Ovary (tissue), 9 donors: Measurements from ENCODE around the gene GHR. TPM values are rescaled to one million over a fixed set of nuclear protein-coding genes. Genes with fewer than 3 reads are reported as not detected.

Experiments
- DNase-seq, 5 donors: peaks; one replicate each; pipeline ENCODE4 v3.0.0-alpha.2; 2019 to 2020
- H3K27ac ChIP-seq, 2 donors: fragments of 200-600 bp; one replicate each; pipeline versions ENCODE4 v1.5.1 to v1.8.0; 2019 to 2022
- H3K27me3 ChIP-seq: fragments of 200-600 bp; one replicate; pipeline ENCODE4 v1.8.0; 2022
- H3K36me3 ChIP-seq: fragments of 200-600 bp; sonication (generic); one replicate; pipeline ENCODE4 v1.5.1; 2019
- H3K4me1 ChIP-seq: one replicate; pipeline ENCODE4 v1.8.1; 2013; ENCODE audit warnings: mild to moderate bottlenecking, moderate library complexity; ENCODE audit not compliant: insufficient read depth
- H3K4me3 ChIP-seq: fragments of 200-600 bp; sonication (generic); one replicate; pipeline ENCODE4 v1.5.1; 2017
- H3K9me3 ChIP-seq, 2 donors: fragments of 200-600 bp in 1 of 2; sonication (generic) in 1 of 2; one replicate each; pipeline versions ENCODE4 v1.5.1 to v1.8.1; 2013 to 2019; ENCODE audit warnings: mild to moderate bottlenecking in 1 of 2, moderate library complexity in 1 of 2
- EP300 ChIP-seq: sonication (generic); formaldehyde crosslinking; IDR thresholded peaks from one replicate; pipeline ENCODE4 v1.6.1; 2017; ENCODE audit warnings: antibody characterized with exemption
- POLR2A ChIP-seq: fragments of 450-650 bp; IDR thresholded peaks from one replicate; pipeline ENCODE4 v1.6.1; 2017; ENCODE audit warnings: antibody characterized with exemption, mild to moderate bottlenecking, moderate library complexity
- WGBS, 3 donors: extraction: QIAGEN DNeasy Blood & Tissue Kit in 1 of 3; methylation state at CpG; one replicate each; pipeline versions ENCODE4 v1.1.5 to v1.1.7; 2013 to 2017; 5-methylcytosine and 5-hydroxymethylcytosine counted together
- intact Hi-C, 4 donors: fragments of 100-400 bp; cut with DNase I; formaldehyde crosslinking; loops; one replicate each; pipeline versions ENCODE4 v1.11.0 to v1.15.1; 2022 to 2023
- polyA plus RNA-seq, 2 donors: library from polyadenylated mRNA; stranded (reverse); fragments of 200-250 nt in 1 of 2; fragments of 350-450 nt in 1 of 2; fragmentation: Illumina TruSeq in 1 of 2; extraction: RNeasy Lipid Tissue Mini Kit (QIAGEN cat#74804) in 1 of 2; gene quantifications; one replicate each; pipeline ENCODE4 v1.2.3, GENCODE V29; 2013 to 2014
- total RNA-seq, 7 donors: library from RNA; depleted of rRNA in 2 of 7; stranded (reverse); fragments of >200 nt in 2 of 7; fragmentation: NEBNext Ultra II Directional in 3 of 7; extraction: Animal tissue kit (Norgen Biotek cat#: 25700) in 3 of 7; gene quantifications; one replicate each; pipeline versions ENCODE4 v1.1.0 to v1.2.4, GENCODE V29; 2016 to 2023
- TF ChIP-seq, protein P1 (sequence below), 3 donors: fragments of 450-650 bp in 2 of 3; fragments of 200-600 bp in 1 of 3; IDR thresholded peaks; one replicate each; pipeline versions ENCODE4 v1.5.1 to v1.8.0; 2016 to 2022; ENCODE audit warnings: antibody characterized with exemption in 3 of 3, mild to moderate bottlenecking in 1 of 3
- donor health status: DM: no; HTN: no; CAD: no; lungs with moderate emphysema.
- donor health status: DM: no; HTN: no; CAD: no.
- donor health status: Bipolar disorder and iron deficiency.
- donor health status: DM: yes; HTN: yes; CAD: no.
- donor health status: DM: no; HTN: no; CAD: no.
- donor health status: DM: yes; HTN: yes; CAD: no.

The GHR gene
- total and polyA plus RNA-seq, 9 donors, result 4.3 to 17.4 (median 7.0) TPM

DNA sequence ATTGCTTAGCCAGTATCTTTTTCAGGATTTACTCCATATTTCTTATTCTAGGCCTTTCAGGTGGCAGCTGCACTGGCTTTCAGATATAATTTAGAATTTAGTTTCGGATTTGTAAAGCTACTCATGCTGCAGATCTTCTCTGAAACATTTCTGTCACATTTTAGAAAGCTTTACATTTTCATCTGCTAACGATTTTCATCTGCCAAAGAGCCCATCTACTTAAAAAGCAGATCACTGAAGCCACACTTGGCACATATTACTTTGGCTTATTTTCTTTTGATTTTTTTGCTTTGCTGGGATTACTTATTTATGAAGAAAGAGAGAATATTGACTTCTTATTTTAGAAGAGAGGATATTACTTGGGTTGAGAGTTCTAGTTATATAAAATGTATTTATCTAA, 98.2 kb downstream of the GHR start:
- 85 to 91% (median 85%) methylated on average over 2 of the region's 2 CpGs for WGBS, 3 donors
- no peak overlapping the region for H3K4me3 ChIP-seq
- H3K27me3 ChIP-seq, result no peaks in the 10 kb centered on the region
- no peaks in the 10 kb centered on the region for H3K36me3 ChIP-seq
- no peaks in the 10 kb centered on the region for H3K9me3 ChIP-seq
- peaks cover 3% of the 10 kb centered on the region for H3K4me1 ChIP-seq
- H3K27ac ChIP-seq, result no peak overlapping the region
- DNase-seq, result no peak
- intact Hi-C loops, result no loop called here
- TF ChIP-seq EP300 (no peak), POLR2A (no peak)
- TF ChIP-seq, protein P1, sequence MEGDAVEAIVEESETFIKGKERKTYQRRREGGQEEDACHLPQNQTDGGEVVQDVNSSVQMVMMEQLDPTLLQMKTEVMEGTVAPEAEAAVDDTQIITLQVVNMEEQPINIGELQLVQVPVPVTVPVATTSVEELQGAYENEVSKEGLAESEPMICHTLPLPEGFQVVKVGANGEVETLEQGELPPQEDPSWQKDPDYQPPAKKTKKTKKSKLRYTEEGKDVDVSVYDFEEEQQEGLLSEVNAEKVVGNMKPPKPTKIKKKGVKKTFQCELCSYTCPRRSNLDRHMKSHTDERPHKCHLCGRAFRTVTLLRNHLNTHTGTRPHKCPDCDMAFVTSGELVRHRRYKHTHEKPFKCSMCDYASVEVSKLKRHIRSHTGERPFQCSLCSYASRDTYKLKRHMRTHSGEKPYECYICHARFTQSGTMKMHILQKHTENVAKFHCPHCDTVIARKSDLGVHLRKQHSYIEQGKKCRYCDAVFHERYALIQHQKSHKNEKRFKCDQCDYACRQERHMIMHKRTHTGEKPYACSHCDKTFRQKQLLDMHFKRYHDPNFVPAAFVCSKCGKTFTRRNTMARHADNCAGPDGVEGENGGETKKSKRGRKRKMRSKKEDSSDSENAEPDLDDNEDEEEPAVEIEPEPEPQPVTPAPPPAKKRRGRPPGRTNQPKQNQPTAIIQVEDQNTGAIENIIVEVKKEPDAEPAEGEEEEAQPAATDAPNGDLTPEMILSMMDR (IDR thresholded peaks at IDR 0.05), result no peak

DNA sequence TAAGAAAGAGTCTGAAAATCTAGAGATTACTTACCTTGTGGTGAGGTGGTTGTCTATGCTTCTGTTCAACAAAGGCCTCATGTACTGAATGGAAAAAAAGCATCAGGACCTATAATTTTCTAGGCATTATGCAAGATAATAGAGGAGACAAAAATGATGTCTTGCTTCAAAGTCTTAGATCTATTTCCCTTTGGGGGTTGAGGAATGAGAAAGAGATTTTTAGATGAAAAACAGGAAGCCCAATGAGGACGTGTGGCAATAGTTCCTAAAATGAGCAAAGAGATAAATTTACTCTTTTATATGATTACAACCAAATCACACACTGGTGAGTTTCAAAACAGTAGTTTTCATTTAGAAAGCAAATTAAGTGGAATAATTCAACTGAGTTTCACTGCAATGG, 99.5 kb downstream of the GHR start:
- Histone ChIP-seq H3K4me1 (peaks cover 2% of the 10 kb centered on the region), H3K9me3 (no peaks in the 10 kb centered on the region), H3K4me3 (no peak overlapping the region), H3K36me3 (no peaks in the 10 kb centered on the region), H3K27ac (no peak overlapping the region), H3K27me3 (no peaks in the 10 kb centered on the region)
- DNase-seq, result no peak
- 30 to 58% (median 44%) methylated on average over 1 of the region's 1 CpG for WGBS, 3 donors
- TF ChIP-seq, protein P1 (IDR thresholded peaks at IDR 0.05), result no peak
- TF ChIP-seq EP300, result no peak
- no peak for TF ChIP-seq POLR2A
- intact Hi-C loops, result no loop called here

DNA sequence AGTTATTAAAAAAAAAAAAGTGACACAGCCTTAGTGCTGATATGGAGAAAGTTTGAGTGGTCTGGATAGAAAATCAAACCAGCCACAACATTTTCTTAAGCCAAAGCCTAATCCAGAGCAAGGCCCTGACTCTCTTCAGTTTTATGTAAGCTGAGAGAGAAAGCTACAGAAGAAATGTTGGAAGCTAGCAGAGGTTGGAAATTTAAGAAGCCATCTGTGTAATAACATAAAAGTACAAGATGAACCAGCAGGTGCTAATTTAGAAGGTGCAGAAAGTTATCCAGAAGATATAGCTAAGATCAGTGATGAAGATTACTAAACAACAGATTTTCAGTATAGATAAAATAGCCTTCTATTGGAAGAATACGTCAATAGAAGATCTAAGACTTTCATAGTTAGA, 102.9 kb downstream of the GHR start:
- TF ChIP-seq POLR2A, result no peak
- no peak for TF ChIP-seq EP300
- TF ChIP-seq, protein P1 (IDR thresholded peaks at IDR 0.05), result no peak
- DNase-seq, result no peak
- H3K4me3 ChIP-seq, result no peak overlapping the region
- H3K4me1 ChIP-seq, result no peaks in the 10 kb centered on the region
- no peak overlapping the region for H3K27ac ChIP-seq
- intact Hi-C loops, result no loop called here
- no peaks in the 10 kb centered on the region for H3K9me3 ChIP-seq
- no peaks in the 10 kb centered on the region for H3K36me3 ChIP-seq
- WGBS, 3 donors, result 96 to 98% (median 97%) methylated on average over 1 of the region's 1 CpG
- no peaks in the 10 kb centered on the region for H3K27me3 ChIP-seq

DNA sequence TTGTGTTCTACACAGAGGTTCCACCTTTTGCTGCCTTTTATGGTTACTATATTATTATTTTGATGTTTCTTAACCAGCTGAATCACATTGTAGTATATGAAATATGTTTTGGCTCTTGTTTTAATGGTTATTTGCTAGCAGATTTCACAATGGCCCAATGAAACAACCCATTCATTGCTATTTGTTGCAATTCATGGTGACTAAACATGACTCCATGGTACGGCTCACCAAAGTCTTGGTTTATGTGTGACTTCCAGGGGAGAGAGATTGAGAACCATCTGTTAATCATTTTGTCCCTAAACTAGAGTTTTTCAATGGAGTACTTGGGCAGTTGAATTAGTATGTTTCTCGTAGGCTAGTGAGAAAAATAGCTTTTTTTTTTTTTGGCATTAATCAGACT, 108.4 kb downstream of the GHR start:
- no peak for DNase-seq
- Histone ChIP-seq H3K27me3 (no peaks in the 10 kb centered on the region), H3K27ac (no peak overlapping the region), H3K4me1 (no peaks in the 10 kb centered on the region), H3K36me3 (no peaks in the 10 kb centered on the region), H3K4me3 (no peak overlapping the region), H3K9me3 (no peaks in the 10 kb centered on the region)
- 87 to 94% (median 88%) methylated on average over 2 of the region's 2 CpGs for WGBS, 3 donors
- TF ChIP-seq, protein P1 (IDR thresholded peaks at IDR 0.05), result no peak
- TF ChIP-seq POLR2A (no peak), EP300 (no peak)
- intact Hi-C loops, result no loop called here

DNA sequence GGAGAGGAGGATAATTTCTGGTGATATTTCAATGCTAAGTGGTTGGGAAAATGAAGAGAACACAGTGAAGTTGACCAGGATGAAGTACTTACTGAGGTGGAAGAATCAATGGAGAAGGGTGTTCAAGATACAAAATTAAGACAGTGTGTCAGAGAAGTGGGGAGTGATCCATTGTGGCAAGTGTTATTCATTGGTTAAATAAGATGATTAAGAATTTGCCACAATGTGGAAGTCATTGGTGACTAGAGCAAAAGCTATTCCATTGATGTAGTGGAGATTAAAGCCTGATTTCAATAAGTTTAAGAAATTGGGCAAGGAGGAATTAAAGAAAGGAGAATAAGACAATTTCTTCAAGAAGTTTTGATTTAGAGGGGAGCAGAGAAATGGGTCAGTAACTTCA, 118.9 kb downstream of the GHR start:
- no peaks in the 10 kb centered on the region for H3K36me3 ChIP-seq
- H3K27ac ChIP-seq, result no peak overlapping the region
- H3K27me3 ChIP-seq, result no peaks in the 10 kb centered on the region
- H3K4me1 ChIP-seq, result no peaks in the 10 kb centered on the region
- DNase-seq, result no peak
- H3K9me3 ChIP-seq, result no peaks in the 10 kb centered on the region
- intact Hi-C loops, result no loop called here
- TF ChIP-seq POLR2A (no peak), EP300 (no peak)
- TF ChIP-seq, protein P1 (IDR thresholded peaks at IDR 0.05), result no peak
- no peak overlapping the region for H3K4me3 ChIP-seq
